Activated effector memory CD4-positive, alpha-beta T cell treated with Interleukin-2 at 50 U/mL for 16 hours (primary cell): ENCODE results near the gene CCDC34.

Experiments used
- DNase-seq: peaks from one replicate; pipeline ENCODE4 v3.0.0-alpha.2; 2020

The CCDC34 gene, protein sequence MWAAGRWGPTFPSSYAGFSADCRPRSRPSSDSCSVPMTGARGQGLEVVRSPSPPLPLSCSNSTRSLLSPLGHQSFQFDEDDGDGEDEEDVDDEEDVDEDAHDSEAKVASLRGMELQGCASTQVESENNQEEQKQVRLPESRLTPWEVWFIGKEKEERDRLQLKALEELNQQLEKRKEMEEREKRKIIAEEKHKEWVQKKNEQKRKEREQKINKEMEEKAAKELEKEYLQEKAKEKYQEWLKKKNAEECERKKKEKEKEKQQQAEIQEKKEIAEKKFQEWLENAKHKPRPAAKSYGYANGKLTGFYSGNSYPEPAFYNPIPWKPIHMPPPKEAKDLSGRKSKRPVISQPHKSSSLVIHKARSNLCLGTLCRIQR

DNA sequence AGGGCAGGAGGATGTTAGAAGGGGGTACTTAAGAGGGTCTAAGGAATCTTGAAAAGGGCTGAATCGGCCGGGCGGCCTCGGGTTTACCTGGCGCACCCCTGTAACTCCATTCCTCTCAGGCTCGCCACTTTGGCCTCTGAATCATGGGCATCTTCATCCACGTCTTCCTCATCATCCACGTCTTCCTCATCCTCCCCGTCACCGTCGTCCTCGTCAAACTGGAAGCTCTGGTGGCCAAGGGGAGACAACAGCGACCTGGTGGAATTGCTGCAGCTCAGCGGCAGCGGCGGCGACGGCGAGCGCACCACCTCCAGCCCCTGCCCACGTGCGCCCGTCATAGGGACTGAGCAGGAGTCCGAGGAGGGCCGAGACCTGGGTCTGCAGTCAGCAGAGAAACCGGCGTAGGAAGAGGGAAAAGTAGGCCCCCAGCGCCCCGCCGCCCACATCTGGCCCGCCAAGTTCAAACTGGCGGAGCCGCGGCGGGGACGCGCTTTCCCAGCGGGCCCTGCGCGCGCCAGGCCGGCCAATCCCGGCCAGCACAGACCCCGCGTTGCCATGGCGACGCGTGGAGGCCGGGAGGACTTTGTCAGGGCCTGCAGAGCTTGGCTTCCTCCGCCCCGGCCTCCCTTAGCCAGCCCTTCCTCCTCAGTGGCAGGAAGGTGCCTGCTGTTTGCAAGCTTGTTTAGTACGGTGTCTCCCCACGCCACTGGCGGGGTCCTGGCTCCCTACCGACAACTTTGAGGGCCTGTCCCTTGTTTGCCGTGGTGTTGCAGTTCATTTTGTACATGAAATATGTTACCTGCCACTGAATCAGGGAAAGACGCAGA, at the start of gene CCDC34:
Gene CCDC34 (minus strand): TSS at position 467 of the 827 bp plus-strand sequence. CDS start 21 bp downstream, at position 446.
- DNase-seq, result peak; percentile 82

DNA sequence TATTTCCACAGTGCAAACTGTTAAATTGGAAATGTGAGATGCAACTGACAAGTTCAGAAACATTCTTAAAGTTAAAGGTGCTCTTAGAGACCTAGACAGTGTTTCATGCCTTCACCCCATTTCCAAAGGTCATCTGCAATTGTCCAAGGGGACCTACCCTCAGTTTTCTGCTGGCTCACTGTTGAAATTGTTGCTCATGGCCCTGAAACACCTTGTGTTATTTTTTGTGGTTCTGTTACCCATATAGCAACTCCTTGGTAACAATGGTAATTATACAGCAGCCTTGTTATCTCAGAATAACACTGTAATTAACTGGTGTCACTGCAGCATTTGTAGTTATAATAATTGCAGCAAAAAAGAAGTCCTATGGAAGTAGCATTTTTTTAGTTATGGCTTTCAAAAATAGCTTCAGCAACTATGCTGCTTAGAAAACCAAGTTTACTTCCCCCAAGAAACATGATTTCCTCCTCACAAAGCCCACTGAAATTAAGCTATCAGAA, 49.2 kb upstream of the CCDC34 start:
- DNase-seq, result no peak

DNA sequence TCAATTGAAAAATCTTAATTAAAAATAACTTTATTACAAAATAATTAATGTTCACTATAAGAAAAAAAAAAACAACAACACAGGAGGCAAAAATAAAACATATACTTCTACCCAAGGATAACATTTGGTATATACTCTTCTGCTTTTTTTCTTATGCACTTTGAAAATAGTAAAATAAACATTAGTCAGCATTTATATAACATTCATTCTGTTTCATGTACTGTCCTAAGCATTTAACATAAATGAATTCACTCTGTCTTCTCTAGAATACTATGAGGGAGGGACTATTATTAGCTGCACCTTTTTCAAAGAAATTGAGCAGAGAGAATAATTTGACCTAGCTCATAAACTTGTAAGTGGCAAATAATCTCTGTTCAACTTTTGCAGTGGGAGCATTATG, 48.3 kb upstream of the CCDC34 start:
- no peak for DNase-seq

DNA sequence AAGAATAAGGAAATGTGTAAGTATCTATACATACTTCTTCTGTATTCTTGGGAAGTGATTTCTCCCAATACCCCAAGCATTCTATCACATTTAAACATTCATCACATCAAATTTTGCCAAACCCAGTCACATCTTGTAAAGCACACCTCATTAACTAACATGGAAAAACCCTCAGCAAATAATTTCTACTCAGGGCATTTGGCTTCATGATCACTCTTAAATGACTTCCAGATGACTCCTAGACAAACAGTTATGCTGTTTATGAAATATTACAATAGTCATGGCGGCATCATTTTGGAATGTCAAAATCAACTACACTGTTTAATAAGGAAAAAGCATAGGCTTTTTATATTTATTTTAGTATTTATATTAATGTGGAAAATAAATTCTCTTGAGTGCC, 47.3 kb upstream of the CCDC34 start:
- no peak for DNase-seq

DNA sequence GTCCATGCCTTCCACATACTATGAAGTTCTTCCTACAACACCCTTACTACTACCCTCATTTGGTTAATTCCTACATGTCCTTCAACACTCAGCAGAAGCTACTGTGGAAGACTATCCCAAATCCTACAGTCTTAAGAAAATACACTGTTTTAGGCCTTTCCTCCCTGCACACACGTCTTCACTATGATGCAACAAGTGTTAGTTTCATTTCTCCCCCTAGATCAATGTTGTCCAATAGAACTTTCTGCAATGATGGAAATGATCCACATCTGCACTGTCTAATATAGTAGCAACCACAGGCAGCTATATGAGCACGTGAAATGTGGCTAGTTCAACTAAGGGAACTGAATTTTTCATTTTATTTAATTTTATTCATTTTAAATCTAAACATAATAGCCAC, 46.7 kb upstream of the CCDC34 start:
- no peak for DNase-seq

DNA sequence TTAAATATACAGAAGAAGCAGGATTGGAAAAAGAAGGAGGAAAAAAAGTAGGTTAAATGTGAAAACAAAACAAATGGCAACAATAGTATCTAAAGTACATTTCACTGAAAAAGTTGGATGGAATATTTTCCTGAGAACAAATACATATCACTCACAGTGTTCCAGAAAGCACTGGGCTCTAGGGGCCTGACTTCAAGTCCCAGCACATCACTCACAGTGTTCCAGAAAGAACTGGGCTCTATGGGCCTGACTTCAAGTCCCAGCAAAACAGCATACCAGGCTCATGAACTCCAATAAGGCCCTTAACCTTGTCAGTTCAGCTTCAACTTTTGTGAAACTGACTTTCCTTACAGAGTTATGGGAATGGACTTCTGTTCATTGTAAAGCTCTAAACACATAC, 46.0 kb upstream of the CCDC34 start:
- DNase-seq, result no peak

DNA sequence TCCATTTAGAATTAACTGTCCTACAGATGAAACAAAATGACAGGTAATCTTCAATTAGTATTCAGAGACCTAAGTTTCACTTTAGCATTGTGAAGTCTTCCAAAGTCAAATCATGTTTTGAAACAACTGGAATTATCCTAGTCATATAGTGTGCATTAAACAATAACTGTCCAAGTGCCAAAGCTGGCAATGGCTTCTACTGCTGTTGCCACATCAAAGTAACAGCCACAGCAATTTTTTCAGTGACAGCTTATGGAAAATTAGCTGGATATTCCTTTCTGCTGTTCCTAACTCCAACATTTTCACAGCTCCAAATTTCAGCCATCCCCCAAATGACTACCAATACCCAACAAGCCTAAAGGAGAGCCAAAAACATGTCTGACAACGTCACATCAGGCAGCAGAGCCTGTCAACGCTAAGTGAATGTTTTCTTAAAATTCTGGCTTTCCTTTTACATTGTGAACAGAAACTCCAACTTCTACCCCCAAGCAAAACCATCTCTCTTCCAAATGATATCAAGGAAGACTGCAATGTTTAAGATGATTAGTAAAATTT, 45.3 kb upstream of the CCDC34 start:
- no peak for DNase-seq

DNA sequence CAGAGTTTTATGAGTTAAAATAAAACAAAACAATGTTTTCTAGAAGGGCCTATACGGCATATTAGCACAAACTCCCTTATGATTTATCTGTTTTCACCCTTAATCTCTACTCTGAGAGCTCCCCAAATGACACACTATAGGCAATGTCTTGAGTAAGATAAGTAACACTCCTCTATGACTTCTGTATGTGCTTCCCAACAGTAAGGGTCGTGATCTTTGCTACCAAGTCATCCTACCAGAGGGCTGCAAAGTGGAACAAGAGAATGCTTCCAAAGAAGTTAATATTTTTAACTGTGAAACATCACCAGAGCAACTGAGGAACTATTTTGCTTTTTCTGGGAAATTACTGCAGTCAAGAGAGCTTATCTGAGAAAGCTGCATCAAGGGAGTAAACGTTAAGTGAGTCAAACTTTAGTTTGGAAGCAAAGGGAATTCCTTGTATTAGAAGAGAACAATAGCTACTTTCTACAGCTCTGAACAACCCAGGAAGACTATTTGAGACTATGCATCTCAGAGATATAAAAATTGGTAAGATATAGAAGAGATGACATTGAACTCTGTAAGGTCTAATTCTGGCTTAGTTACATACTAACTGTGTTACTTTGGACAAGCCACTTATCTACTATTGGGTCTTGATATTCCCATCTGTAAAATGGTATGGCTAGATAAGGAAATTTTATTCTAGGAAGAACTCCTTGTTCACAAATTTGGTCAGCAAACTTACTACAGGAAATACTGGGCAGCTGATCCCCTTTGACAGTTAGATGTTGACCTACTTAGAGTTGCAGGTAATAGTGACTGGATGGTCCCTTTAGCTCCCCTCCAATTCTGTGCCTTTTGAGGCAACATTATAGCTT, 43.7 kb upstream of the CCDC34 start:
- no peak for DNase-seq

DNA sequence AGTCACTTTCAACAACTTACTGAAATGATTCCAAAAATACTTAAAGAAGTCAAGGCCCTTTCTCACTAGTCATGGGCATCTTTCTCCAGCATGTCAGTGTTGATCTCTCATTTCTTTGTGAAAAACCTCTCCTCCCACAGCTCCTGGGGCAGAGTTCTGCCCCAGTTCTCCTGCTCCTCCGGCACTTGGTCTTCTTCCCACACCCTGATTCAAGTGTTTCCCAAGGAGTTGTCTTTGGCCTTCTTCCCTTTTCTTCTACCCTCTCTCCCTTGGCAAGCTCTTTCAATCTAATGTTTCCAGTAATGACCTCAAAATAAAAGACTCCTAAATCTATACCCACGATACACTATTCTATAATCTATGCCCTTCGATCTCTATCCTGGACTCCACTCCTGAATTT, 42.1 kb upstream of the CCDC34 start:
- DNase-seq, result no peak

DNA sequence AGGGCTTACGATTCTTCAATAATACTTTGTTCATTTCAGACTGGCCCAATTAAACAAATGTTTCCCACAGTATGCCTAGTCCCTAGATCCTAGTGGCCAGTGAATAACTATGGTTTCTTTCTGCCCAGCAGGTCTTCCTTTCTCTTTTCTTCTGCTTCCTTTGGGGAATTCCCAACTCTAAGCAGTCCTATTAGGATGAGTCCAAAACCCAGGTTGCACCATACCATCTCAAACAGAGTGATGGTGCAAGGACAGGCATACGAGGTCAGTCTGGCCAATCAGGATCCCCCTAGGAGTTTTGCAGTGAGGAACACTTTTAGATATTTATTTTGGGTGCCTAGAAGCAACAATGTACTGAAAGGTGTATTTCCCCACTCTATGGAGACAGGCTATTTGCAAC, 41.4 kb upstream of the CCDC34 start:
- no peak for DNase-seq

DNA sequence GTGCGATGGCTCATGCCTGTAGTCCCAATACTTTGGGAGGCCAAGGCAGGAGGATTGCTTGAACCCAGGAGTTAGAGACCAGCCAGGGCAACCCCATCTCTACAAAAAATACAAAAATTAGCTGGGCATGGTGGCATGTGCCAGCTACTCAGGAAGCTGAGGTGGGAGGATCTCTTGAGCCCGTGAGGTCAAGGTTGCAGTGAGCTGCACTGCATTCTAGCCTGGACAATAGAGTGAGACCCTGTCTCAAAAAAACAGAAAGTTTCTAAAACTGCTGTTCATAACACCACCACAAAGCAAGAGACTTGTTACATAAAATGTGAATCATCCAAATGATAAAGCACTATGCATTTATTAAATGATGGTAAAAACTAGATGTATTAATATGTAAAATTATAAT, 40.2 kb upstream of the CCDC34 start:
- no peak for DNase-seq

DNA sequence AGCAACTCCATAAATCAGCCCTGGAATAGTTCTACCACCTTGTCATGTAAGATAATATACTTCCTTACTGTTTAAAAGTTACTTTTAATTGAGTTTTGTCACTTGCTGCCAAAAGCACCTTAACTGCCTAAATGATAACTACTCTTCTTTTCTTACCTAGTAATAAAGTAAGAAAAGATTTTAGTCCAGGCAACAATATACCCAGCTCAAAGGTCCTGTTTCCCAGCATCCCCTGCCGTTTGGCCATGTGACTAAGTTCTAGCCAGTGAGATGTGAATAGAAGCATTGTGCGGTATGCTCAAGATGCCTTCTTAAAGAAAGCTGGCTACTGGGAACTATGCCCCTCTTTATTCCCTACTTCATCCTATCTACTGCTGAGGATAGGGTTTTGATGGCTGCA, 39.4 kb upstream of the CCDC34 start:
- DNase-seq, result no peak

DNA sequence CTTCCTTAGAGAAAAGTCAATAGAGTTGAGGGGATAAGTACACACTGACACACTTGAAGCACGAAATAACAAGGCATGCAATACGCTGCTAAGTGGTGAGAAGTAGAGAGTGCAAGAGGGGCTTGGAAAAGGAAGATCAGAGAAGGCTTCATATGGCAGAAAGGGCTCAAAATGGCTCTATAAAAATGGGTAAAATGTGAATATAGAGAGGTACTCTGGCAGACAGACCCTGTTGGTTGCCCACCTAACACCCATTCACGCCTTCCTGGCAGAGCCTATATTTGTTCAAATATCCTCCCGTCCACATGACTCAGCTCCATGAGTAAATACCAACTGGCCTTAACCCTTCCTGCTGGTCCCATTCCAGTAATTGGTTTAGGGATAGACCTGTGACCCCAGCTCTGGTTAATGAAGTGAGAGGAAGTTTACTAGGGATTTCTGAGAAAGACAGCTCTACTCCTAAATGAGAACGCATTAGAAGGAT, 38.9 kb upstream of the CCDC34 start:
- DNase-seq, result no peak

DNA sequence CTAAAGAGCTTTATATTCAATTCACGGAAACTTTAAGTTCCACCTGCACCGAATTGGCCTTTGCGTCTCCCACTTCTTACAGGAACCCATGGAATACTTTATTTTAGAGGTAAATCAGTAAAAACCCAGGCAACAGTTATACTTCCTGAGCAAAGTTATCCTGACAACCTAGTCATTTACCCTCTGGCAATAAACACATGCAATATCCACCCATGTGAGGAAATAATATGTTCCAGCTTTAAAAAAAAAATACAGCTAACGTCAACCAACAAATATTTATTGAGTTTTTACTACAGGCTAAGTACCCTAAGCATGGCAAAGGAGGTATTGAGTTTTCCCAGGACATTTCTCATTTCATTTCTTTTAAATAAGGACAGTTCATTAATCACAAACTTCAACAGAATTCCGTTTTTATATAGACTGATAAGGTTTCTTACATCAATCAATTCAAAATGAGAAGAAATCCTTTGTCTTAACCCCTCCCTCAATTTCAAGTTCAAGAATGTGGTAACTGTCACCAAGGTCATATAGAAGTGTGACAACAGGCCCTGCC, 38.3 kb upstream of the CCDC34 start:
- DNase-seq, result no peak

DNA sequence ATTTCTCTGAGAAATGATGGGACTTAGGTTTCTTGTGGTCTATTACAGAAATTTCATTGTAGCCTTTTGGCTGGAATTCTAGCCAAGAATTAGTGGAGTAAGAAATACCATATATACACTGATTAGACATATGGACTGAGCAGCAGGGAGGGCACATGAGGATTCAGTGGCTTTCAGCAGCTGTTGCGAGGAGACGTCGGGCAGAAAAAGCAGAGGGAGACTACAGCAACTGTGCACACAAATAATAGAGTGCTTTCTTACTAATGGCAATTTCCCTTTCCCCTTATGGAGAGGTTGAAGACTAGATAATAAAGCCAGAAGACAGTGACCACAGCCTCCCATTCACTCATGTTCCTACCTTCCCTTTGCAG, 35.4 kb upstream of the CCDC34 start:
- DNase-seq, result no peak

DNA sequence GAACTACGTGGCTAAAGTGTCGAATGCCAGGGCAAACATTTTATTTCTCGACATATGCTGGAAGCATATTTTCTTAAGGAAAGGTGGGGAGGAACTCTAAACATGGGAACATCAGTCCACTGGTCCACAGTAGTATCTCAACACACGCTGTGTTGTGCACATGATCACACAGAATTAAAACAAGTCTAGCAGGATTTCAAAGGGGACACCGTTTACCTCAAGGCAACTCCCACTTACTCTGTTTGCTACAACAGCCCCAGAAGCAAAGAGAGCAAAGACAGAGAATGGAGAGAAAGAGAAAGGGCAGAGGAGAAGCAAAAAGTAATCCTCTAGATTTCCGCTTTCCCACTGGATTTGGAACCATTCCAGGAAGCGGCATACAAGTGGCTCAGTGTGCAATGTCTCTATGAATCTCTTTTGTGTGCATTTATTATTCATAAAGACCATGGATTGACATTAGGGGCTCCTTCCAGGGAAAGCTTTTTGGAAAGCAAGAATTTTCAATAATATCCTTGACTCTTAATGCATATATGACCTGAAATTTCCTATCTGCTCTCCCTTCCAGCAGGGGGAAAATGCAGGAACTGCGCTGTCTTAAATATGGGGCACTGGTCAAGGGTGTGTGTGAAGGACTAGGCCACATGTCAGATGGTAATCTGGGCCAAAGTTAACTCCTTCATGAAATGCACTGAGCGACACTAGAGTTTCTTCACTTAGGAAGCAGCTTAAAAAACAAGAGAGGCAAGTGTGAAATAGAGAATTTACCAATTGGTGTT, 34.8 kb upstream of the CCDC34 start:
- no peak for DNase-seq

DNA sequence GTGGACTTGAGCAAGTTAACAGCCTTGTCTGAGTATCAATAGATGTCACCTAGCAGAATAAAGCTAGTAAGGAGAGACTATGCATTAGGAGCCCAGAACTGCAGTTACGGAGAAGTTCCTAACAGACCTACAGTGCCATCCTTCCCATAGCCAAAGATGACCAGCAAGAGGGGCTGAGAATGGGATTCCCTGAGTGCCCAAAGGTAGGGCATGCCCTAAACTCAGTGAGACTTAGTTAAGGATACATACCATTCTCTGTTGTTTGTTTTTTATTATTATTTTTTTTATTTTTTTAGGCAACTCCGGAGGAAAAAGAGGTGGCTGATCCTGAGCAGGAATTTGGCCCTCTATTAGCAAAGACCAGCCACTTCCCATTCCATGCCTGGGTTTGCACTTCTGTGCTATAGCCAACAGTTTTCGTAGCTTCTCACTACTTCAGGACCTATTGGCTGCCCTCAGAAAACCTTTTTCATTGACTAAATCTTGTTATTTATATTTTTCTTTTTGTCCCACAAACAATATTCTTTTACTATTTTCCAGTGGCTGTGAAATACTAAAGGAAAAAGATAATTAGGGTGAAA, 33.3 kb upstream of the CCDC34 start:
- DNase-seq, result no peak

DNA sequence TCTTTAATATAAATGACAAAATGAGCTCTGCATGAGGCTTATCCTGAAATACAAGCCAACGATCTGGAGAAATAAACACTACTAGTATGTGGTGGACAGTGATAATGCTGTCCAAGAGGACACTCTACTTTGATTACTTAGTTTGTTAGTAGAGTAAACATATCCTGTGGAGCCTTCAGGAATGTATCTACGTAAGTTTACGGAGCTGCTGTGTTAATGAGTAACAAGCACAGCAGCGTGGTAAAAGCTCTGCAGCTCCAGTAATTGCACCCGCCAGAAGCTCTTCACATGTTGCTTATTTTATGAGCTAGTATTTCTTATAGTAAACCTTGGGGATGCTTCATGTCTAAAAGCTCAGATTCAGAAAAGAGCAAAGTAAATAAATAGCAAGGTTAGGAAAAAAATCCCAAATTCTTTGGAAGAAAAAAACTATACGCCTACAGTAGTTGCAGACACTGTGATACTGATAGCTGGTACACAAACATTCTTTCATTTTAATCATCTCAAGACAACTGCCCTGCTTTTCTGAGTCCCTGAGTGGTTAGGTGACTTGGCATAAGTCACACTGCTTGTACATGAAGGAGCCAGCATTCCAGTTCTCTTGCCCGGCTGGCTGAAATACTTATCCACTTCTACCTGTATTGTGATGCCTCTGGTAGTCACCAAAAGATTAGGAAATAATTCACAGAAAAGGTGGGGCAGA, 32.7 kb upstream of the CCDC34 start:
- DNase-seq, result no peak

DNA sequence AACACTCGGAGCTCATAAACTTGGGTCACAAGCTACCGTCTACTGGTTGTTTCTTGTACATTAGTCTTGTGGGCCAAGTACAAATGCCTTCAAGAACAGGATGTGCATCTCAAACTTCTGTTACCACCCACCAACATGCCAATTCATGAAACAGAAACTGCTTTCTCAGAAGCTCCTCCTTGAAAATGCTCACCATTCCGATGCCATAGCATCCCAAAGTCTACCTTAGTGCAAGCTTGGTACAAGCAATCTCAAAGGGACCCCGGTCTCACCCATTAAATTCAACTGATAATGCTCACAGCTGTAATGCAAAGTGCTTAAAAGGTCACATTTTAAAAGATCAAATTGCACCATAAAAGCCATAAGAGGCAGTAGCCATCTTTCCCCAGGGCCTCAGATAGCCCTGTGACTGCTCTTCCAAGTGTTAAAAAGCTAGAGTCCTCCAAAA, 31.8 kb upstream of the CCDC34 start:
- no peak for DNase-seq
